ENCODE results near the gene IL4R. TPM values are rescaled to one million over a fixed set of nuclear protein-coding genes. Genes with fewer than 3 reads are reported as not detected.

Gene IL4R
- total RNA-seq, 4 donors from 2014 or later: 22.3 to 35.0 (median 25.1) TPM

DNA sequence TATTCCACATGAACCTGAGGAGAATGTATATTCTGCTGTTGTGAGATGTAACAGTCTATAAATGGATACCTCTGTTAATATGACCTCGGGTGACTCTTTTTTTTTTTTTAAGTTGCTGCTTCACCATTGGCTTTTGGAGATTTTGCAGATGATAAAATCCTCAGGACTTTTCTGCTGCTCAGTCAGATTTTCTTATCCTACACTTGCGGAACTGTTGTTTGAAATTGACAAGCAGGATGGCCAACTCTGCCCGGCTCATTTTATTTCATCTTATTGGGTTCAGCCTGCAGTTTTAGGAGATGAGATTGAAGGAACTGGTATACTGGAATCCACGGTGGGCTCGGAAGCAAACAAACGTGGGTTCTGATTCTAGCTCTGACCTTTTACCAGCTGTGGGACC is 19.3 kb downstream of the IL4R start:
- TF ChIP-seq, protein P1, sequence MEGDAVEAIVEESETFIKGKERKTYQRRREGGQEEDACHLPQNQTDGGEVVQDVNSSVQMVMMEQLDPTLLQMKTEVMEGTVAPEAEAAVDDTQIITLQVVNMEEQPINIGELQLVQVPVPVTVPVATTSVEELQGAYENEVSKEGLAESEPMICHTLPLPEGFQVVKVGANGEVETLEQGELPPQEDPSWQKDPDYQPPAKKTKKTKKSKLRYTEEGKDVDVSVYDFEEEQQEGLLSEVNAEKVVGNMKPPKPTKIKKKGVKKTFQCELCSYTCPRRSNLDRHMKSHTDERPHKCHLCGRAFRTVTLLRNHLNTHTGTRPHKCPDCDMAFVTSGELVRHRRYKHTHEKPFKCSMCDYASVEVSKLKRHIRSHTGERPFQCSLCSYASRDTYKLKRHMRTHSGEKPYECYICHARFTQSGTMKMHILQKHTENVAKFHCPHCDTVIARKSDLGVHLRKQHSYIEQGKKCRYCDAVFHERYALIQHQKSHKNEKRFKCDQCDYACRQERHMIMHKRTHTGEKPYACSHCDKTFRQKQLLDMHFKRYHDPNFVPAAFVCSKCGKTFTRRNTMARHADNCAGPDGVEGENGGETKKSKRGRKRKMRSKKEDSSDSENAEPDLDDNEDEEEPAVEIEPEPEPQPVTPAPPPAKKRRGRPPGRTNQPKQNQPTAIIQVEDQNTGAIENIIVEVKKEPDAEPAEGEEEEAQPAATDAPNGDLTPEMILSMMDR (IDR thresholded peaks at IDR 0.05): no peak
- TF ChIP-seq POLR2A (IDR thresholded peaks at IDR 0.05): no peak
- WGBS, 2 donors: 84 to 91% methylated on average over 6 of the region's 6 CpGs
- DNase-seq (ENCODE audit: low spot score in 2 of 2): no peak
- H3K4me3 ChIP-seq (ENCODE audit: low read depth, poor library complexity, severe bottlenecking): no peak overlapping the region
- intact Hi-C loops (cut with DNase I; ENCODE audit: low total_unique reads): no loop called here

DNA sequence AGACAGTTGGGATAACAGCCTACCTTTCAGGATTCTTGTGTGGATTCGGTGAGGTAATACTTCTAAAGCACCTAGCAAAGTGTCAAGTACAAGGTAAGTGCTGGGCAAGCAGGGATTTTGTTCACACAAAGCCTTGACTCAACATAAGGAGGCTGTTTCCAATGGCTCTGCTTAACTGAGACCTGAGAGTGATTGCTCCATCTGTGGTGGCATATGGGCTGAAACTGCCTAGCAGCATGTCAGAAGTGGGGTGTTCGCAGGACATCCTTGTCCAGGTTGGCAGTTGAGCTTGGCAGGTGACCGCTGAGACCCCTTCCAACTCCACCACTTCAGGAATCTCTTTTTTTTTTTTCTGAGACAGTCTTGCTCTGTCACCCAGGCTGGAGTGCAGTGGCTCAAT is 19.8 kb downstream of the IL4R start:
- H3K4me3 ChIP-seq (ENCODE audit: low read depth, poor library complexity, severe bottlenecking): no peak overlapping the region
- no peak for TF ChIP-seq POLR2A (IDR thresholded peaks at IDR 0.05)
- TF ChIP-seq, protein P1 (IDR thresholded peaks at IDR 0.05): no peak
- no peak for DNase-seq (ENCODE audit: low spot score in 2 of 2)
- WGBS, 2 donors: 96 to 97% methylated on average over 3 of the region's 3 CpGs
- intact Hi-C loops (cut with DNase I; ENCODE audit: low total_unique reads): no loop called here

DNA sequence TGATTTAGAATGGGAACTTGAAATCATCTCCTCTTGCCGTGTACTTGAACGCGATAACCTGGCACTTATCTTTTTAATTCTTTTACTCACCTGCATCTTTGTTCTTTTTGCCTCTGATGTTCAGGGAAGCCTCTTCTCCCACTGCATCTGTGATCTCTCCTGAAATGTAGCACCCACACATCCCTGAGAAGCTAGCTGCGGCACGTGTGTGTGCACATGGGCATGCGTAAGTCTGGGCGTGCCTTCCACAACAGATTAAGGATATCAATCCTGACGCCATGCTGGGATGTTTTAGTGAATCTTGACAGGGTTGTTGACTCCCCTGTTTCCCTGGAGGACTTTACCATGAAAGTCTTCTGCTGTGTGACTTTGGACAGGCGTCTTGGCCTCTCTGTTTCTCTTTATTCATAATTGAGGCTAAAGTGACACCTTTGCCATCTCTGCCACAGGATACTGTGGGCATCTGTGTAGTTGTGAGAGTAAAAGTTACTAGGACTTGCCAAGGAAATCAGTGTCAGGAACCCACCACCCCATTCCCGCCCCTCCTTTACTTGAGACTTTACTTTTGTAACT is 20.5 kb downstream of the IL4R start:
- DNase-seq (ENCODE audit: low spot score in 2 of 2): no peak
- 92 to 96% methylated on average over 10 of the region's 10 CpGs for WGBS, 2 donors
- intact Hi-C loops (cut with DNase I; ENCODE audit: low total_unique reads): no loop called here
- H3K4me3 ChIP-seq (ENCODE audit: low read depth, poor library complexity, severe bottlenecking): no peak overlapping the region
- no peak for TF ChIP-seq POLR2A (IDR thresholded peaks at IDR 0.05)
- TF ChIP-seq, protein P1 (IDR thresholded peaks at IDR 0.05): no peak

DNA sequence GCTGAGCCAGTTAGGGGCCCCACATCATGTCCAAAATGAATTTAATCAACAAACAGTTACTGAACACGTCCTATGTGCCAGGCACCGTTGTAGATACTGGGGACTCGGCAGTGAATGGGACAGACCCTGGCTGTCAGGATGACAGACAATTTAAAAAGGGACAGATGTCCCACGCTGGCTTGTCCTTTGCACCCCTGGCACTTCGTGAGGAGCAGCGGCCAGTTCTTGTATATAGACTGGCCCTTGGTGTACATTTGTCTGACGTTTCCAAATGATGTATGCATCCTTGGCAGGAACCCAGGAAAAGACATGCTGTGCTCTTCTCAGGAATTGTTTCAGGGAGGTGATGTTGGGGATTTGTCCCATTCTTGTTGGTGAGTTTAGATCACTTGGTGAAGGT is 21.1 kb downstream of the IL4R start:
- TF ChIP-seq, protein P1 (IDR thresholded peaks at IDR 0.05): no peak
- no peak for TF ChIP-seq POLR2A (IDR thresholded peaks at IDR 0.05)
- WGBS, 2 donors: 82 to 83% methylated on average over 7 of the region's 7 CpGs
- DNase-seq (ENCODE audit: low spot score in 2 of 2): no peak
- intact Hi-C loops (cut with DNase I; ENCODE audit: low total_unique reads): no loop called here
- H3K4me3 ChIP-seq (ENCODE audit: low read depth, poor library complexity, severe bottlenecking): no peak overlapping the region

DNA sequence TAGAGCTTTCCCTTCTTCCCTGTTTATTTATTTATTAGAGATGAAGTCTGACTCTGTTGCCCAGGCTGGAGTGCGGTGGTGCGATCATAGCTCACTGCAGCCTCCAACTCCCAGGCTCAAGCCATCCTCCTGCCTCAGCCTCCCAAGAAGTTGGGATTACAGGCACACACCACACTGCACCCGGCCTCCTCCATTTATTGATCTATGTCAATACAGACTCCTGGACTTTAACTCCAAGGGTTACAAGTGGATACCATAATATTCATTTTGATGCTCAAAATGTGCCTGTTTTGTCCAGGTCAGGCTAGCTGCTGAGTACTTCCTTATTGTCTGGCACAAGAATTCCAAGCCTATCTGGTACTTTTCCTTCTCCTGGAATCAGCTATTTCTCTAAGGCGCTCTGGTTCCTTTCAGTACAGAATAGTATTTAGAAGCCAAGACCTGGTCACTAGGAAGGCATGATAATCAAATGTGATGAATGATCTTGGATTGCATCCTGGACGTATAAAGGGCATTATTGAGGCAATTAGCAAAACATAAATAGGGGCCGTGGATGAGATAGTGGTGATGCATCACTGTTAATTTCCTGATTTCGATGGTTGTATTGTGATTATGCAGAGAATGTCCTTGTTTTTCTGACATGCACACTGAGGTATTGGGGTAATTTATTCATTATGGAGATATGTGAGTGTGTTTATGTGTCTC is 21.7 kb downstream of the IL4R start:
- 77 to 78% methylated on average over 7 of the region's 7 CpGs for WGBS, 2 donors
- no peak overlapping the region for H3K4me3 ChIP-seq (ENCODE audit: low read depth, poor library complexity, severe bottlenecking)
- DNase-seq (ENCODE audit: low spot score in 2 of 2): no peak
- intact Hi-C loops (cut with DNase I; ENCODE audit: low total_unique reads): no loop called here
- TF ChIP-seq, protein P1 (IDR thresholded peaks at IDR 0.05): no peak

DNA sequence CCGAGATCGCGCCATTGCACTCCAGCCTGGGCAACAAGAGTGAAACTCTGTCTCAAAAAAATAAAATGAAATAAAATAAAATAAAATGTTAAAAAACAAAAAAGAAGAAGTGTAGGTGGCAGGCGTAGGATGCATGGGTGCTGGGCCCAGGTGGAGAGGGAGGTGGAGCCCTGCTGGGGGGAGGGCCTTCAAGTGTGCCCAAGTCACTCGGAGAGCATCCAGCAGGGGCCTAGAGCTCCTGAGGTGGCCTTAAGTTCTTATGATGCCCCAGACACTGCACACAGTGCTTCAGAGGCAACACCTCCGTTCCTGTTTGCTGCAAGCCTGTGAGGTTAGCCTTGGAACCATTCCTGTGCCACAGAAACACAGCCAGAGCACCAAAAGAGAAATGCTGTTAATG is 23.2 kb downstream of the IL4R start:
- no peak overlapping the region for H3K4me3 ChIP-seq (ENCODE audit: low read depth, poor library complexity, severe bottlenecking)
- 92 to 97% methylated on average over 6 of the region's 6 CpGs for WGBS, 2 donors
- intact Hi-C loops (cut with DNase I; ENCODE audit: low total_unique reads): no loop called here
- TF ChIP-seq POLR2A (IDR thresholded peaks at IDR 0.05): no peak
- TF ChIP-seq, protein P1 (IDR thresholded peaks at IDR 0.05): no peak
- no peak for DNase-seq (ENCODE audit: low spot score in 2 of 2)
